SKM-1 treated with dmso at 0.1 percent for 144 hours (cell line): Measurements from ENCODE around the gene RAB4A.

Experiments used
- DNase-seq: peaks from one replicate; lab custom pipeline; 2025; ENCODE audit not compliant: unreplicated experiment; lab: John Stamatoyannopoulos, UW

Gene RAB4A

GRCh38 chr1:229243638-229244037 is 27.3 kb upstream of the RAB4A start:
- DNase-seq, result no peak

GRCh38 chr1:229244091-229244490 is 26.8 kb upstream of the RAB4A start:
- DNase-seq, result no peak

- no peak for DNase-seq
These were observed 23.0 kb upstream of the RAB4A start for GRCh38 chr1:229247871-229248270.

- peak; percentile 79 for DNase-seq
These were observed 21.8 kb upstream of the RAB4A start for GRCh38 chr1:229248821-229249817.

GRCh38 chr1:229249854-229250644 is 20.9 kb upstream of the RAB4A start:
- peak; percentile 98 for DNase-seq

GRCh38 chr1:229251185-229251584 is 19.7 kb upstream of the RAB4A start:
- DNase-seq, result no peak

GRCh38 chr1:229252228-229252984 is 18.5 kb upstream of the RAB4A start:
- no peak for DNase-seq

GRCh38 chr1:229253151-229253974 is 17.5 kb upstream of the RAB4A start:
- DNase-seq, result no peak

- DNase-seq, result peak; percentile 20
These were observed 15.9 kb upstream of the RAB4A start for GRCh38 chr1:229254910-229255541.

- DNase-seq, result peak; percentile 71
These were observed 12.7 kb upstream of the RAB4A start for GRCh38 chr1:229258031-229258756.

GRCh38 chr1:229258757-229259060 is 12.2 kb upstream of the RAB4A start:
- DNase-seq, result no peak

GRCh38 chr1:229260297-229260696 is 10.6 kb upstream of the RAB4A start:
- no peak for DNase-seq

- DNase-seq, result no peak
These were observed 8.7 kb upstream of the RAB4A start for GRCh38 chr1:229262239-229262638.

GRCh38 chr1:229263254-229263653 is 7.7 kb upstream of the RAB4A start:
- DNase-seq, result no peak

GRCh38 chr1:229264068-229264467 is 6.8 kb upstream of the RAB4A start:
- DNase-seq, result no peak

GRCh38 chr1:229264487-229264886 is 6.4 kb upstream of the RAB4A start:
- DNase-seq, result no peak

GRCh38 chr1:229266274-229266673 is 4.6 kb upstream of the RAB4A start:
- DNase-seq, result no peak

GRCh38 chr1:229266832-229267500 is 3.9 kb upstream of the RAB4A start:
- no peak for DNase-seq

- DNase-seq, result no peak
These were observed 2.4 kb upstream of the RAB4A start for GRCh38 chr1:229268505-229268904.
